GM12873 (cell line): Measurements from ENCODE around the gene TMEM11.

Experiments used
- CTCF ChIP-seq: IDR thresholded peaks from 2 replicates; pipeline ENCODE4 v1.5.1; 2012; ENCODE audit warnings: low read depth, mild to moderate bottlenecking, moderate library complexity, low read length, control low read depth; ENCODE audit not compliant: insufficient read depth; ENCODE audit errors: missing control alignments

TMEM11 gene

GRCh38 chr17:21185061-21185460 is 28.9 kb downstream of the TMEM11 start:
- TF ChIP-seq CTCF, result no peak

GRCh38 chr17:21184570-21184969 is 29.4 kb downstream of the TMEM11 start:
- TF ChIP-seq CTCF, result no peak

- no peak for TF ChIP-seq CTCF
These were observed 30.5 kb downstream of the TMEM11 start for GRCh38 chr17:21183468-21183867.

GRCh38 chr17:21177854-21178600 is 35.9 kb downstream of the TMEM11 start:
- TF ChIP-seq CTCF, result no peak

- TF ChIP-seq CTCF, result no peak
These were observed 36.6 kb downstream of the TMEM11 start for GRCh38 chr17:21177401-21177800.

GRCh38 chr17:21176773-21177395 is 37.1 kb downstream of the TMEM11 start:
- TF ChIP-seq CTCF, result no peak

GRCh38 chr17:21174713-21175112 is 39.2 kb downstream of the TMEM11 start:
- TF ChIP-seq CTCF, result no peak
